ENCODE measurements around the gene WDR86. TPM values are rescaled to one million over a fixed set of nuclear protein-coding genes. Genes with fewer than 3 reads are reported as not detected.
A peak's percentile ranks its signal among the peaks of the same experiment; 100 is the strongest.

WDR86 gene
- total and polyA plus RNA-seq, 5 experiments from 2014 or later: 0.47 to 1.2 (median 0.81) TPM

DNA sequence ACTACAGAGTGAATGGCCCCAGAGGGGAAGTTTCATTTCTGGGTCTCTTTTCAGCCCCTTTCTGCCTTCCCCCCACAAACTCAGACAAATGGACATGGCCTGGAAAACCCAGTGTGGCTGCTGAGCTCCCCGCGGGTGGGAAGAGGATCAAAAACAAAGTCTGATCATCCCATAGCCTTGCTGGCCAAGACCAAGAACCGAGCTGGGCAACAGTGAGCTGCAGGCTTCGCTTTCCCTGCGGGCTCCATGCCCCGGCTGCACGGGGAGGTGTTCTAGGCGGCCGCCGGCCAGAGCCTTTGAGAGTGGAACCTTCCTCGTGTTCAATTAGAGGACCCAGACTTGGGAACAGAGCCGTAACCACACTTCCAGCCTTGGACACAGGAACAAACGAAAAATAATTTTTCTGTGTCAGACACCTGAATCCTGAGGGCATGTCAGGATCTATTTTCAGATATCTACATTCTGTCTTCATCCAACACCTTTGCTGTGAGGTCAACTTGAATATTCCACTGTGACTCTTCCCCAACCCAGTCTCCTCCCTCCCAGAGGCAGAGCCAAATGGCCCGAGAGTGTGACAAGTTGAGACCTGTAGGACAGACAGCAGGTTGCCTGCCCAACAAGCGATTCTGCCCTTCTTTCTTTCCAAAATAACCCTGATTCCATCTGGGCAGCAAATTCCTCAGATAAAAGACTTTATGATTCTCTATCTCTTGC lies 26.0 kb downstream of the WDR86 start:
- peak overlapping the region in 2 of 10 donors; percentile 22 to 63 for H3K27ac Mint-ChIP-seq
- H3K4me1 Mint-ChIP-seq: peaks cover 11 to 16% (median 15%) of the 10 kb centered on the region in 4 donors
- DNase-seq (no peak), ATAC-seq (no peak)
- POLR2A ChIA-PET: interaction anchor here (0.6 to 0.8 kb wide), 2 partner anchors 60 to 286 kb away, joined by 3 read pairs; no protein-coding TSS in a partner anchor
- no peaks in the 10 kb centered on the region for H3K9me3 Mint-ChIP-seq
- H3K36me3 Mint-ChIP-seq: peaks cover 0 to 2% (median 0%) of the 10 kb centered on the region in 3 donors
- peaks cover 3 to 14% (median 6%) of the 10 kb centered on the region in 5 donors for H3K27me3 Mint-ChIP-seq
- peak overlapping the region in 1 of 10 donors; percentile 42 for H3K4me3 Mint-ChIP-seq

DNA sequence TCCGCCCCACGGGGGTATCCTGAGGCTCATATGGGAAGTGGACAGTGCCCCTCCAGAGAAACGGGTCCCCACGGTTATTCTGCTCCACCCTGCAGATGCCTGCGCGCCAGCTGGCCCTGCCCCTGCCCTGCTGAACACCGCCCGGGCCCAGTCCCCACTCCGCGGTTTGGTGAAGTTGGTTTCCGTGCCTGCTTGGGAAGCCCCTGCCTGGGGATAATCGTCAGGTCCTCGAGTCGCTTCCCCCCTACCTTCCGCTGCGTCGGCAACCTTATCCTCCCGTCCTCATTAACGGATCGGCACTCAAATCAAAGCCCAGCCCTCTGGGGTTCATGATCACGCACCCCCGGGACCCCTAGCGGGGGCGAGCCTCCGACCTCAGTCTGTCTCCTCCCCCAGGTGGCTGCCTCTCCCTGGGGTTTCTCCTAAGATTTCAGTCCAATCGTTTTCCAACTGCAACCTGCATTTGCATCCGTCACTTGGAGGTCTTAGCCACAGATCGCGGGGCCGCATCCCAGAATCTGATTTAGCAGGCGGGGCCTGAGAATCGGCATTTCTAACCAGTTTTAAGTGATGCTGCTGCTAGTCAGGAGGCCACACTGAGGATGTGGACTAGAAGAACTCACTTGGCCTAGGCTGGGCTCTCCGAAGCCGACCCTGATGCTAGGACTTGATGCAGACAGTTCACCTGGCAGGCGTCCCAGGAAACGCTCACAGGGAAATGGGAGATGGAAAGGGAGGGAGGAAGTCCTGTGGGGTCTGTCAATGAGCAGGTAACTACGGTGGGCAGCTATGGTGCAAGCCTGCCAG lies 27.6 kb downstream of the WDR86 start:
- H3K36me3 Mint-ChIP-seq: peaks cover 0 to 16% (median 3%) of the 10 kb centered on the region in 3 donors
- peak overlapping the region; percentile 64 to 90 (median 82) for H3K4me3 Mint-ChIP-seq
- H3K27ac Mint-ChIP-seq: peak overlapping the region in 9 of 10 donors; percentile 81 to 93 (median 90)

DNA sequence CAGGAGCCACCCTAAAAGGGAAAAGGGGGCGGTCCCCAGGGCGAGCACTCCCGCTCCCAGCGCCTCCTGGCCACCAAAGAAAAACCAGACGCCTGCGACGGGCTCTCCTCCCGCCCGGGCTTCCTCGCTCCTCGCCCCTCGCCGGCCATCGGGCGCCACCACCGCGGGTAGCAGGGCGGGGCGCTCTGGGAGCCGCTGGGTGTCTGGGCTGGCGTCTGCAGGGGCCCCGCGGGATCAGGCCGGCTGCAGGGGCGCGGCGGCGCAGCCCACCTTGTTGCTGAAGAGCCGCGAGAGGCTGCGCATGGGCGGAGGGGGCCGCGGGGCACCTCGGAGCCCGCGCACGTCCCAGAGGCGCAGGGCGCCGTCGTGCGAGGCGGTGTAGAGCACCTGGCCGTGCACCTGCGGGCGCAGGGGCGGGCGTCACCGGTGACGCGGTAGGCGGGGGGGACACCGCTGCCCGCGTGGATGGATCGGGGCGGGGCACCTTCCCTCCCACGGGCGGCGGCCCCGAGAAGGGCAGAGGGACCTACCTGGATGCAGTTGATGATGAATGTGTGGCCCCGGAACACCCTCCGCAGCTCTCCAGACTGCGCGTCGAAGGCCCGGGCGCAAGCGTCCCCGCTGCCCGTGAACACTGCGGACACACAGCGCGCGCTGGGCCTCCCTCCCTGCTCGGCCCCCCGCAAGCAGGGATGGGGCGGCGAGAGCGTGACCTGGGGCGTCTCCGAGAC lies 28.3 kb downstream of the WDR86 start:
- H3K4me1 Mint-ChIP-seq: peaks cover 14 to 16% (median 15%) of the 10 kb centered on the region in 4 donors
- ATAC-seq (peak; percentile 83 to 87), DNase-seq (peak; percentile 35 to 78 (median 65))
- H3K9me3 Mint-ChIP-seq: no peaks in the 10 kb centered on the region
- peak overlapping the region in 5 of 10 donors; percentile 74 to 93 (median 91) for H3K27ac Mint-ChIP-seq
- H3K27me3 Mint-ChIP-seq: peaks cover 3 to 10% (median 6%) of the 10 kb centered on the region in 5 donors
- H3K36me3 Mint-ChIP-seq: peaks cover 0 to 24% (median 3%) of the 10 kb centered on the region in 3 donors
- H3K4me3 Mint-ChIP-seq: peak overlapping the region in 8 of 10 donors; percentile 63 to 90 (median 84)
- POLR2A ChIA-PET: interaction anchor here (0.8 kb wide), 1 partner anchor 67 kb away, joined by 3 read pairs; no protein-coding TSS in a partner anchor

More for the DNA sequence above, 27.6 kb downstream of the WDR86 start:
- peak in 8 of 10 donors; percentile 28 to 66 (median 43) for DNase-seq
- Mint-ChIP-seq H3K9me3 (no peaks in the 10 kb centered on the region), H3K4me1 (peaks cover 14 to 16% (median 15%) of the 10 kb centered on the region in 4 donors), H3K27me3 (peaks cover 3 to 14% (median 6%) of the 10 kb centered on the region in 5 donors)
- POLR2A ChIA-PET: interaction anchor here (0.7 kb wide), 1 partner anchor 155 kb away, joined by 5 read pairs; the partner anchor contains the start of gene ABCF2
- peak; percentile 55 to 69 for ATAC-seq

DNA sequence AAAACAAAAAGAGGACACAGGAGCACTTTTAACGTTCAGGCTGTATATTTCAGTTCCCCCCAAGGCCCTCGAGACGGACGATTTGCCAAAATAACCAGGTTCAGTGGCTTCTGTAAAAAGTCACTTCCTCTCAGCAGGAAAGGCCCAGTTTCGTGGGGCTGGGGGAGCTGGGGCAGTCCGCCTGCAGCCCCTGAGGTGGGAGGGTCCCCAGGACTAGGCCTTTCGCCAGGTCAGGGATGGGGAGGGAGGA lies 28.8 kb downstream of the WDR86 start:
- DNase-seq: peak in 3 of 10 donors; percentile 21 to 29 (median 24)
- H3K27ac Mint-ChIP-seq: peak overlapping the region in 8 of 10 donors; percentile 44 to 93 (median 75)
- peaks cover 0 to 25% (median 3%) of the 10 kb centered on the region in 3 donors for H3K36me3 Mint-ChIP-seq
- peak; percentile 2 to 18 for ATAC-seq
- POLR2A ChIA-PET: interaction anchor here (0.7 to 0.8 kb wide), 2 partner anchors 10 to 68 kb away, joined by 3 to 5 read pairs; no protein-coding TSS in a partner anchor
- H3K4me1 Mint-ChIP-seq: peaks cover 14 to 16% (median 15%) of the 10 kb centered on the region in 4 donors
- peaks cover 3 to 10% (median 6%) of the 10 kb centered on the region in 5 donors for H3K27me3 Mint-ChIP-seq
- H3K9me3 Mint-ChIP-seq: no peaks in the 10 kb centered on the region
- peak overlapping the region; percentile 48 to 84 (median 70) for H3K4me3 Mint-ChIP-seq

DNA sequence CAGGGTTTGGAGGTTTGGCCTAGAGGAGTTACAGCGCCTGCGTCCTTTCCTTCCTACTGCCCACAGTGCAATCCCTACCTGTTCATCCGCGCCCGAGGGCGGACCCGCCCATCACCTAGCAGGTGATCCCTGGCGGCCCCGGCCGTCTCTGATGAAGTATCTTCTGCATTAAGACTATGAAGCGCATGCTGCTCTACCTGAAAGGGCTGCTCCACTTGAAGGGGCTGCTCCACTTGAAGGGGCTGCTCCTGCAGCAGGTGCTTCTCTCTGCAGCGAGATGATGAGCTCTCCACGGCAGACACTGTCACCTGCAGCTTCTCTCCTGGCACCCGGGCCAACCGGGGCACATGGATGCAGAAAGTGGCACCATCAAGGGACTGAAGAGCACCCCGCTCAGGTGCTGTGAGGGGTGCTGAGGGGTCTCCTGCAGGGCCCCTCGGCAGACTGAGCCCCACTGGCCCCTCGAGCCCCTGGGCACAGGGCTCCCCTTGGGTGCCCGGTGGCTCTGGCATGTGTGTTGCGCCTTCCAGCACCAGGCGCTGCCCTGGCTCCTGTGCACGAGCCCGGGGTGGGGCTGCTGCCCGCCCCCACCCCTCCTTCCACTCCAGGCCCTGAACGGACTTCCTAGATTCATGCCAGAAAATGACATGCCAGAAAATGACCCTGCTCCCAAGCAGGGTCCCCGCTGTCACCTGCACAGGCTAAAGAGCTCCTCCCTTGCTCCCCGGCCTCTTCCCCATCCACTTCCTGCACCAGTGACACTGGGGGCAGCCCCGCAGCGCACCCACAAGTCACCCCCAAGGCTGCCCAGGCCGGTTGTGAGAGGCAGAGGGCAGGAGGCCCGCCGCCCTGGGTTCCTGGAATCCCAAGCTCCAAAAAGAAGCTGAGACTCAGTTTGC lies 29.4 kb downstream of the WDR86 start:
- H3K36me3 Mint-ChIP-seq: peaks cover 0 to 30% (median 3%) of the 10 kb centered on the region in 3 donors
- no peak for DNase-seq
- POLR2A ChIA-PET: interaction anchor here (0.7 to 0.8 kb wide), 2 partner anchors 11 to 68 kb away, joined by 3 to 5 read pairs; no protein-coding TSS in a partner anchor
- ATAC-seq: no peak
- peaks cover 0 to 10% (median 6%) of the 10 kb centered on the region in 5 donors for H3K27me3 Mint-ChIP-seq
- peak overlapping the region in 9 of 10 donors; percentile 31 to 93 (median 74) for H3K27ac Mint-ChIP-seq
- peaks cover 14 to 16% (median 15%) of the 10 kb centered on the region in 4 donors for H3K4me1 Mint-ChIP-seq
- peak overlapping the region; percentile 48 to 84 (median 70) for H3K4me3 Mint-ChIP-seq
- H3K9me3 Mint-ChIP-seq: no peaks in the 10 kb centered on the region

DNA sequence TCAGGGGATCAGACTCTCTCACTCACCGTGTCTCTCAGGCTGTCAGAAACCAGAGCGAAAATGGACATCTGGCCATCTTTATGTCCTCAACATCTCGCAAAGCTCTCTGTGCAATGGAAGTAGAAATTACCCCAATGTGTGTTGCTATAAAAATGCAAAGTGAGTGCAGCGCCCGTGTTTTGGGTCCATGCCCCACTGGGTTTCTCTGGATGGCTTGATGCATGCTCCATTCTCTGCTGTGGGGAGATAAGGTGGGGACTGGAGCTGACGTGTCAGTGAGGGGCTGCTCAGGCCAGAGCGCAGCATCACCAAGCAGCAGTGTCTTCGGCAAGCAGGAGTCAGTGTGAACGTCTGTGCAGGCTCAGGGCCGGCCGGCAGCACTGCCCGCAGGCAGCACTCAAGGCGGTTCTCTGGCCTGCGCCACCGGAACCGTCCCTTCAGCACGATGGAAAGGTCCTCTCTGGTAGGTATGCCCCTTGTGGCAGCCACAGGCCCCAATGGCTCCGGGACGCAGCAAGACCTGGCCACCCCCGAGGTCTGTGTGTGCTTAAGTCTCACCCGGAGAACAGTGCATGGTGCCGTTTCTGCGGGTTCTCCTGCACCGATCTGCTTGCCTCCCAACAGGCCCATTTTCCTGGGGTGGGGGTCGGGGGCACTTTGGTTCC lies 30.2 kb downstream of the WDR86 start:
- POLR2A ChIA-PET: interaction anchor here (1.0 kb wide), 1 partner anchor 32 kb away, joined by 3 read pairs; no protein-coding TSS in a partner anchor
- Mint-ChIP-seq H3K4me3 (peak overlapping the region in 3 of 10 donors; percentile 11 to 30 (median 12)), H3K4me1 (peaks cover 14 to 16% (median 16%) of the 10 kb centered on the region in 4 donors), H3K36me3 (peaks cover 0 to 34% (median 3%) of the 10 kb centered on the region in 3 donors), H3K27ac (peak overlapping the region in 7 of 10 donors; percentile 1 to 90 (median 53)), H3K27me3 (peaks cover 0 to 8% (median 4%) of the 10 kb centered on the region in 5 donors), H3K9me3 (no peaks in the 10 kb centered on the region)
- DNase-seq (no peak), ATAC-seq (no peak)

DNA sequence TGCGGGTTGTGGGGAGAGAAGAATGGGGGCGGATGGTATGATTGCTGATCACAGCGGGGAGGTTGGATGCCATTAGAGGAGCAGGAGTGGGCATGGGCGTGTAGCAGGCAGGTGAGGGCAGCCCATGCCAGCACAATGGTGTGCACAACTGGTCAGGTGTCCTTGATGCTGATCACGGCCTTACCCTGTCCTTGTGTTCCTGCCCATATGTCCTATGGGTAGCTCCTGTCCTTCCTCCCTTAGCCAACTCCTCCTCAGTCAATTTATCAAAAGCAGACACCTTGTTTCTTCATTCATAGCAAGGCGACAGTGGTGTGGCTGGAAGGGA lies 30.7 kb downstream of the WDR86 start:
- POLR2A ChIA-PET: interaction anchor here (1.0 kb wide), 1 partner anchor 32 kb away, joined by 3 read pairs; no protein-coding TSS in a partner anchor
- H3K4me3 Mint-ChIP-seq: peak overlapping the region in 1 of 10 donors; percentile 60
- peaks cover 0 to 38% (median 3%) of the 10 kb centered on the region in 3 donors for H3K36me3 Mint-ChIP-seq
- DNase-seq (no peak), ATAC-seq (no peak)
- no peaks in the 10 kb centered on the region for H3K9me3 Mint-ChIP-seq
- H3K4me1 Mint-ChIP-seq: peaks cover 14 to 16% (median 16%) of the 10 kb centered on the region in 4 donors
- peaks cover 0 to 6% (median 3%) of the 10 kb centered on the region in 5 donors for H3K27me3 Mint-ChIP-seq
- H3K27ac Mint-ChIP-seq: peak overlapping the region in 6 of 10 donors; percentile 9 to 90 (median 69)

DNA sequence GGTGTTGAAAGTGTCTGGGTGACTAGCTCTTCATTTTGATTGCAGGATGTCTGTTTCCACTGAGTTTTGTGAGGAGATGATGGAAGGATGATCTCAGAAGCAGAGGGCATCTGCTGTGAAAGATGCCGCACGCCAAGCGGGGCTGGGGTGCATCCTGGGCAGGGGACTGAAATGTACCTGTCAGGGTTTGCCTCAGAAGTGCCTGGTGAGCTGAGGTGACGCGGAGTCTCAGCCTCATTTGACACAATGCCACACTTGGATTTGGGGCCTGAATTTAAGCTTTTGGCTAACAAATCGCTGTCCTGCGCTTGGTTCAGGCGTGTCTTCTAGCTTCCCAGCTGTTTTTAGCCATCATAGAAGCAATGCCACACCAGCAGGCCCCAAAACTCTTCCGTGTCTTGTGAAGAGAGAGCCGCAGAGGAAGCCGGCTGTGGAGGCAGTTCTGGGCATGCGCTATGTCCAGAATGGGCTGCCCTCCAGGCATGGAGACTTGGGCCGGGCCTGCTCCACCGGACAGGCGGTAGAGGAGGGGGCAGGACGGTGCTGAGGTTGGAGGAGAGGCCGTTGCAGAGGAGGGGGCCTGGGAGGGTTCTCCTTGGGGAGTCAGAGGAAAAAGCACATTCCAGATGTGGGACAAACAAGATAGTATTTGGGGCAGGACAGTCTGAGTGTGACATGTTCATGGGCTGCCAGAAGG lies 31.2 kb downstream of the WDR86 start:
- DNase-seq: no peak
- Mint-ChIP-seq H3K4me3 (peak overlapping the region in 1 of 10 donors; percentile 60), H3K27ac (peak overlapping the region in 7 of 10 donors; percentile 6 to 90 (median 76)), H3K4me1 (peaks cover 14 to 16% (median 16%) of the 10 kb centered on the region in 4 donors), H3K9me3 (no peaks in the 10 kb centered on the region), H3K27me3 (peaks cover 0 to 3% (median 3%) of the 10 kb centered on the region in 5 donors), H3K36me3 (peaks cover 0 to 42% (median 3%) of the 10 kb centered on the region in 3 donors)
- POLR2A ChIA-PET: interaction anchor here (1.0 to 1.1 kb wide), 2 partner anchors 33 to 71 kb away, joined by 3 read pairs; no protein-coding TSS in a partner anchor
- ATAC-seq: no peak

DNA sequence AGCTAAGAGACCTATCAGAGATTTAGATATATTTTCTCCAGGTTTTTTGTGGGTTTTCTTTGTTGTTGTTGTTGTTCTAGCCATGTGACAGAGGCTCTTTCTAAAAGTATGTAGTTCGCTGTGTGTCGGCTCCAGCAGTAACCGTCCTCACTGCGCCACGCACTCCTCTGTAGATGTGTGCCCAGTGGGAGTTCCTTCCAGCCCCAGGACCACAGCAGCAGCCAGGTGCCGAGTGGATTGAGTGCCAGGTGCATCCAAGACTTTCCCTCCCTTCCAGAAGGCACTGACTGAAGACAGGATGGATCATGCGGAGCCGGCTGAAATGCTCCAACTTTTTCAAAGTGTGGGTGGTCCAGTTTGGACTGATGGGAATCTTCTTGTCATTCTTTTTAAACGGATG lies 31.8 kb downstream of the WDR86 start:
- Mint-ChIP-seq H3K4me1 (peaks cover 14 to 16% (median 16%) of the 10 kb centered on the region in 4 donors), H3K27me3 (peaks cover 0 to 3% (median 3%) of the 10 kb centered on the region in 5 donors), H3K4me3 (no peak overlapping the region), H3K36me3 (peaks cover 0 to 45% (median 3%) of the 10 kb centered on the region in 3 donors), H3K27ac (peak overlapping the region in 3 of 10 donors; percentile 24 to 69 (median 61)), H3K9me3 (no peaks in the 10 kb centered on the region)
- POLR2A ChIA-PET: interaction anchor here (1.1 kb wide), 1 partner anchor 71 kb away, joined by 3 read pairs; no protein-coding TSS in a partner anchor
- DNase-seq: no peak
- ATAC-seq: no peak

DNA sequence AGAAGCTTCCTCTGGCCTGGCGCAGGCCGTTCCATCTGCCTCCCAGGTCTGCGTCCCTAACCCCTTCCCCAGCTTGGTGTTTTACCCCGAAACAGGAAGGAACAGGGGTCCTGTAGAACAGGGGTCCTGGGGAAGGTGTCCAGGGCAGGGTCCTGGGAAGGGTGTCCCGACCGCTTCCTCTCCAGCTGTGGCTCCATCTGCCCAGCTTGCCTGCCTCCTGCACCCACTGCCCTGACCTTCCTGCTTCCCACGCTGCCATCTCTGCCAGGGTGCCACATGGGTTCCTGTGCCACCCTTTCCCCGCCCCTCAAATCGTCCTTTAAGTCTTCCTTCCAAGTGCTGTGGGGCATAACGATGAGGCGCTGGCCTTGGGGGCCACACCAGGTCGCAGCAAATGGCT lies 32.4 kb downstream of the WDR86 start:
- peaks cover 12 to 16% (median 15%) of the 10 kb centered on the region in 4 donors for H3K4me1 Mint-ChIP-seq
- ATAC-seq (no peak), DNase-seq (no peak)
- POLR2A ChIA-PET: interaction anchor here (1.1 kb wide), 1 partner anchor 72 kb away, joined by 3 read pairs; no protein-coding TSS in a partner anchor
- no peaks in the 10 kb centered on the region for H3K9me3 Mint-ChIP-seq
- peak overlapping the region in 4 of 10 donors; percentile 29 to 87 (median 53) for H3K27ac Mint-ChIP-seq
- H3K36me3 Mint-ChIP-seq: peaks cover 0 to 47% (median 3%) of the 10 kb centered on the region in 3 donors
- no peak overlapping the region for H3K4me3 Mint-ChIP-seq
- peaks cover 0 to 2% (median under 1%) of the 10 kb centered on the region in 5 donors for H3K27me3 Mint-ChIP-seq

Measured in naive thymus-derived CD8-positive, alpha-beta T cell (primary cell).